Measurements from ENCODE around the gene CGA. TPM values are rescaled to one million over a fixed set of nuclear protein-coding genes. Genes with fewer than 3 reads are reported as not detected.

CGA gene
- polyA plus RNA-seq, 5 donors, result 0.53 to 4.6 TPM; not detected in 3

Other genes with a start within 250 kb of the CGA start
- under 1 TPM; 0.32 to 0.65 (median 0.55) TPM for gene HTR1E, start 157.6 kb downstream of the CGA start, polyA plus RNA-seq (ENCODE audit: insufficient read depth in 1 of 5, insufficient read length in 5 of 5, low replicate concordance in 1 of 5)
- 10 to 100 TPM; 29.2 to 61.6 (median 52.6) TPM for gene ZNF292, start 60.5 kb upstream of the CGA start, polyA plus RNA-seq (ENCODE audit: insufficient read depth in 1 of 5, insufficient read length in 5 of 5, low replicate concordance in 1 of 5)
- gene SMIM8, start 227.5 kb upstream of the CGA start, polyA plus RNA-seq (ENCODE audit: insufficient read depth in 1 of 5, insufficient read length in 5 of 5, low replicate concordance in 1 of 5), result 10 to 100 TPM; 19.5 to 33.0 (median 24.3) TPM
- gene GJB7, start 234.2 kb upstream of the CGA start, polyA plus RNA-seq (ENCODE audit: insufficient read depth in 1 of 5, insufficient read length in 5 of 5, low replicate concordance in 1 of 5), result 1 to 10 TPM in 2 of 5 donors, under 1 TPM in 3; 0.18 to 2.3 (median 0.83) TPM
- 10 to 100 TPM in 1 of 5 donors, 1 to 10 TPM in 4; 5.7 to 10.8 (median 6.3) TPM for gene C6orf163, start 249.7 kb upstream of the CGA start, polyA plus RNA-seq (ENCODE audit: insufficient read depth in 1 of 5, insufficient read length in 5 of 5, low replicate concordance in 1 of 5)